Right renal cortex interstitium (tissue), 3 donors: ENCODE results near the gene CCDC81. TPM values are rescaled to one million over a fixed set of nuclear protein-coding genes. Genes with fewer than 3 reads are reported as not detected.
"Not testable (repeated sequence)": the region's sequence is repeated elsewhere in the genome, so short reads cannot be mapped to it uniquely, and the experiment has no call there.

ENCODE experiments used
- DNase-seq, 3 donors: peaks; one replicate each; pipeline ENCODE4 v3.0.0-alpha.2; 2013; ENCODE audit warnings: low read depth in 3 of 3, low spot score in 2 of 3
- polyA plus RNA-seq, 3 donors: library from polyadenylated mRNA; unstranded; fragments of 120-200 nt; gene quantifications; one replicate each; pipeline ENCODE4 v1.2.1, GENCODE V29; 2013; ENCODE audit not compliant: insufficient read length in 3 of 3

Gene CCDC81
- polyA plus RNA-seq: 1 to 10 TPM in 2 of 3 donors, under 1 TPM in 1; 0.92 to 1.5 (median 1.1) TPM

- DNase-seq: no peak
These were observed at the start of gene CCDC81 for GRCh38 chr11:86374586-86374985. Gene CCDC81 (plus strand): TSS chr11:86374887. CDS start chr11:86375164, 277 bp downstream.

- no peak for DNase-seq
These were observed 39.4 kb upstream of the CCDC81 start for GRCh38 chr11:86335131-86335767.

GRCh38 chr11:86337227-86337626, 37.5 kb upstream of the CCDC81 start:
- no peak for DNase-seq

GRCh38 chr11:86341382-86341781, 33.3 kb upstream of the CCDC81 start:
- DNase-seq: no peak

DNA sequence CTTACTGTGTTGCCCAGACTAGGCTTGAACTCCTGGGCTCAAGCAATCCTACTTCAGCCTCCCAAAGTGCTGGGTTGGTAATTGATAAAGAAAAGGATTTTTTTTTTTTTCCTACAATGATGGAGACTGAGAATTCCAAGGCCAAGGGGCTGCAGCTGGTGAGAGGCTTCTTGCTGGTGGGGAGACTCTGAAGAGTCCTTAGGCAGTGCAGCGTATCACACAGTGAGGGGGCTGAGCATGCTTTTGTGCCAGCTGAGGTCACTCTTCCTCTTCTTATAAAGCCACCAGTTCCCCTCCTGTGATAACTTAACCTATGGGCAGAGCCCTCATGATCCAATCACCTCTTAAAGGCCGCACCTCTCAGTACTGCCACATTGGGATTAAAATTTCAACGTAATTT, 28.2 kb upstream of the CCDC81 start:
- DNase-seq: no peak

DNA sequence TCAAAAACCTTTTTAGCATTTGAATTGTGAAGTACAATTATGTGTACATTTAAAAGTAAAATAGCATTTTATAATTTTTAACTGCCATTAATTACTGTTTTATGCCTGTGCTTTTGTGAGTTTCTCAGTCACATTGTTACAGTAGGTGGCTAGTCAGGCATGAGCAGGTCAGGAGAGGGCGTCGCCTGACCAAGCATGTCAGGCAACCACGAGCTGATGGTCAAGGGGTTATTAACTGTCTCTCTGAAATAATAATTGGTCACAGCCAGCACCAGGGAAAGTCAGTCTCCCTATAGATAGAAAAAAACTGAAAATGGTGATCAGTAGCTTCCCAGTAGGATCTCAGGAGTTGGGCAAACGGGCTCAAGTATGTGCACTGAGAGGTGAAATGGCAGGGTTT, 19.4 kb upstream of the CCDC81 start:
- no peak for DNase-seq

DNA sequence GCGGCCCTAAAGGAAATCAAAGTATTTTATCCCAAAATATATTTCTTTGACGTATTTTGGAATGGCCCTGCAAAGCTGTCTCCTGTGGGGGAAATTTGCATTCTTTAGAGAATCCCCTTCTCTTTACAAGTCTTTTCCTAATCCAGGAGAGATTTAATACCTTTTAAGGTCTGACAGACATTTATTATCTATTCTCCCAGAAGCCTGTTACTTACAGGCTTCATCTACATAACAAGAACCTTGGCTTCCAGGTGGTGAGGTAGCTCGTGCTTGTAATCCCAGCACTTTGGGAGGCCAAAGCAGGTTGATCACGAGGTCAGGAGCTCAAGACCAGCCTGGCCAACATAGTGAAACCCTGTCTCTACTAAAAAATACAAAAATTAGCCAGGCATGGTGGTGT, 17.3 kb upstream of the CCDC81 start:
- not testable (repeated sequence) for DNase-seq

DNA sequence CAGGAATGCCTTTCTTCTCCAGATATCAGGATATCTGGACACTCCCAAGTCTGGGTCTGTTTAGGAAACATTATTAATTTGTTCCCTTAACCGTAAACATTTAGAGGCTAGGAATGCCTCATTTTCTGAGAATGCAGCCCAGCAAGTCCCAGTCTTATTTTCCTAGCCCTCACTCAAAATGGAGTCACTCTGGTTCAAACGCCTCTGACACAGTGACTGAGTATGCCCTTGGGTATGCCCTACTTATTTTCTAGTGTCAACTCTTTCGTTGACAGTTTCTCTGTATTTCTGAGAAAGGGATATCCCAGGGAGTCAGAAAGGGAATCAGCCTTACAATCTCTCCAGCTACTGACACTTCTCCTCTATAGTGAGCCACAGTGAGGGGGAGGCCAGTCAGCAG, 16.0 kb upstream of the CCDC81 start:
- no peak for DNase-seq

GRCh38 chr11:86360775-86361395, 13.8 kb upstream of the CCDC81 start:
- DNase-seq: no peak

DNA sequence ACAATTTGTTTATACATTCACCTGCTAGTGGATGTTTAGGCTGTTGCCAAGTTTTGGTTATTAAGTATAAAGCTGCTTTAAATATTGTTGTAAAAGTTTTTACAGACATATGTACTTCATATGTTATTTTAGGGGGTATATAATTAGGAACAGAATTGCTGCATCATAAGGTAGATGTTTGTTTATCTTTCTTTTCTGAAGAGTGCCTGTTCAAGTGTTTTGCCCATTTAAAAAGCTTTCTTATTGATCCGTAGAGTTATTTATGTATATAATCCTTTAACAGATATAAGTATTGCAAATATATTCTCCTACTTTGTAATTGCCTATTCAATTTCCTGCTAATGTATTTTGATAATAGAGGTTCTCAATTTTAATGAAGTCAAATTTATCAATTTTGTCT, 11.3 kb upstream of the CCDC81 start:
- no peak for DNase-seq

GRCh38 chr11:86365546-86365945, 9.1 kb upstream of the CCDC81 start:
- no peak for DNase-seq

- no peak for DNase-seq
These were observed 5.0 kb upstream of the CCDC81 start for GRCh38 chr11:86369668-86370067.

DNA sequence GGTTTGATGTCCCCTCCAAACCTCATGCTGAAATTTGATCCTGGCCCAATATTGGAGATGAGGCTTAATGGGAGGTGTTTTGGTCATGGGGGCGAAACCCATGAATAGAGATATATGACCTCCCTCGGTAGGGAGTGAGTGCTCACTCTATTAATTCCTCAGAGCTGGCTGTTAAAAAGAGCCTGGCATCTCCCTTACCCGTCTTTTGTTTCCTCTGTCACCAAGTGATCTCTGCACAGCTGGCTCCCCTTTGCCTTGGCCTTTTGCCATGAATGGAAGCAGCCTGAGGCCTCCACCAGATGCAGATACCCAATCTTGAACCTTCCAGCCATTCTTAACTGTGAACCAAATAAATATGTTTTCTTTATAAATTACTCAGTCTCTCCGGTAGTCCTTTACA, 4.5 kb upstream of the CCDC81 start:
- DNase-seq: no peak

DNA sequence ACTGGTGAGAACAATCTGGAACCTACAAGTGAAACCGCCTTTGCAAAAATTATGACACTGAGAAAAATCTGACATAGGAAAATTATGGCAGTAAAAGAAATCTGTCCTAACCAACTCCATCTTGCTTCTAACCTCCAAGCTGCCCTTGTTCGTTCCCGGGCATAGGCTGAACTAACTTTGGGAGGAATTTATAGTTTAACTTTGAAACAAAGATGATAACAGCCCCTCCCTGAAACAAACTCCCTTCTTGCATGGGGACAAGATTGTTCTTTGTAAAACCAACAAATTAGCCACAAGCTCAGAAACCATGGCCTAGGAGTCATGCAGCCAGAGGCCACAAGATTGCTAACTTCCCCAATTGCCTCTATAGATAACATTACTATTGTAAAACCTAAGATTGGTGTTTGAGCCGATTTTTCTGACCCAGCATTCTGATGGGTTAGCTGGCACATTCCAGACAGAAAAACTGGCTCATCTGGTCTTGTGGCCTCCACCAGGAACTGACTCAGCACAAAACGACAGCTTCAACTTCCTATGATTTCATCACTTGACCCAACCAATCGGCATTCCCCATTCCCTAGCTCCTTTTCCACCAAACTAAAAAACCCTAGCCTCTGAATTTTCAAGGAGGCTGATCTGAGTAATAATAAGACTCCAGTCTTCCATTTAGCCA, 3.6 kb upstream of the CCDC81 start:
- DNase-seq: no peak

GRCh38 chr11:86372041-86372440, 2.6 kb upstream of the CCDC81 start:
- DNase-seq: no peak

DNA sequence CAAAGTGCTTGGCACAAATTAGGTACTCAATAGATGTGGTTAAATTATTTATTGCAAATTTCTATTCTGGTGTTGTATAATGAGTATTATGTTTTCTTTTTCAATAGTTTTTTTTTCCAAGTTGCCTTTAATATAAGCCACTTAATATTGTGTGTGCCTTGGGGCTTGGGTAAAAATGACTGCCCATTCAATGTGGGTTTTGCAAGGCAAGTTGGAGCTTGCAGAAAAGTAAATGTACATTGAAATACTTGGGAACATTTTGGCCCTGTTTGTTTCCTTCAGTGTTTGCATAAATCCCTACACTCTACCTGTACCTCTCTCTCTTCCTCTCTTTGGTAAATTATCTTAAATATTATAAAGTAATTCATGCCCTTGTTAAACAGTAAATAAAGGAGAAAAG, 2.1 kb upstream of the CCDC81 start:
- no peak for DNase-seq

- DNase-seq: no peak
These were observed 618 bp upstream of the CCDC81 start for GRCh38 chr11:86374069-86374468.

DNA sequence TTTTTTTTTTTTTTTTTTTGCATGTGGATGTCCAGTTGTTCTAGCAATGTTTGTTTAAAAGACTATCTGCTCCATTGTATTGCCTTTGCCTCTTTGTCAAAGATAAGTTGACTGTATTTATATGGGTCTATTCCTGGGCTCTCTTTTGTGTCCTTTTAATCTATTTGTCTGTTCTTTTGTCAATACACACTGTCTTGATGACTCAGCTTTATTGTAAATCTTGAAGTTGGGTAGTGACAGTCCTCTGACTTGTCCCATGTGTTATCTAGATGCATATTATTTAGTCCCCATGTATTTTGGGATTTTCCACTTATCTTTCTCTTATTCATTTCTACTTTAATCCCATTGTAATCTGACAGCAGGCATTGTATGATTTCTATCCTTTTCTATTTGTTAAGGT, 3.3 kb downstream of the CCDC81 start:
- DNase-seq: no peak

DNA sequence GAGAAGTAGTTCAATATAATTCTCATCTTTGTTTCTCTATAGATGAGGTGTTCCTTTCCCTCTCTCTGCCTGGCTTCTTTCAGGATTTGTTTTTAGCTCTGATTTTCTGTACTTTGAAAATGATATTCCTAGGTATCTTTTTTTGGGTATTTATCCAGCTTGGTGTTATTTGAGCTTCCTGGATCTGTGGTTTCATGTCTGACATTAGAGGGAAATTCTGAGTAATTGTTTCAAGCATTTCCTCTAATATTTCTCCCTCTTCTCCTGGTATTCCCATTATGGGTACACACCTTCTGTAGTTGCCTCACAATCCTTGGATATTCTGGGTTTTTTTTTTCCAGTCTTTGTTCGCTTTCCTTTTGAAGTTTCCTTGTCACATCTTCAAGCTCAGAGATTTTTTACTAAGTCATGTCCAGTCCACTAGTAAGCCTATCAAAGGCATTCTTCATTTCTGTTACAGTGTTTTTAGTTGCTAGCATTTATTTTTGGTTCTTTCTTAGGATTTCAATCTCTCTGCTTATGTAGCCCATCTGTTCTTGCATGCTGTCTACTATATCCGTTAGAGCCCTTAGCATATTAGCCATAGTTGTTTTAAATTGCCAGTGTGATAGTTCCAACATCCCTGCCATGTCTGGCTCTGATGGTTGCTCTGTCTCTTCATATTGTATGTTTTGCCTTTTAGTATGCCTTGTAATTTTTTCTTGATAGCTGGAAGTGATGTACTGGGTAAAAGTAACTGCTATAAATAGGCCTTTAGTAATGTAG, 5.8 kb downstream of the CCDC81 start:
- no peak for DNase-seq

DNA sequence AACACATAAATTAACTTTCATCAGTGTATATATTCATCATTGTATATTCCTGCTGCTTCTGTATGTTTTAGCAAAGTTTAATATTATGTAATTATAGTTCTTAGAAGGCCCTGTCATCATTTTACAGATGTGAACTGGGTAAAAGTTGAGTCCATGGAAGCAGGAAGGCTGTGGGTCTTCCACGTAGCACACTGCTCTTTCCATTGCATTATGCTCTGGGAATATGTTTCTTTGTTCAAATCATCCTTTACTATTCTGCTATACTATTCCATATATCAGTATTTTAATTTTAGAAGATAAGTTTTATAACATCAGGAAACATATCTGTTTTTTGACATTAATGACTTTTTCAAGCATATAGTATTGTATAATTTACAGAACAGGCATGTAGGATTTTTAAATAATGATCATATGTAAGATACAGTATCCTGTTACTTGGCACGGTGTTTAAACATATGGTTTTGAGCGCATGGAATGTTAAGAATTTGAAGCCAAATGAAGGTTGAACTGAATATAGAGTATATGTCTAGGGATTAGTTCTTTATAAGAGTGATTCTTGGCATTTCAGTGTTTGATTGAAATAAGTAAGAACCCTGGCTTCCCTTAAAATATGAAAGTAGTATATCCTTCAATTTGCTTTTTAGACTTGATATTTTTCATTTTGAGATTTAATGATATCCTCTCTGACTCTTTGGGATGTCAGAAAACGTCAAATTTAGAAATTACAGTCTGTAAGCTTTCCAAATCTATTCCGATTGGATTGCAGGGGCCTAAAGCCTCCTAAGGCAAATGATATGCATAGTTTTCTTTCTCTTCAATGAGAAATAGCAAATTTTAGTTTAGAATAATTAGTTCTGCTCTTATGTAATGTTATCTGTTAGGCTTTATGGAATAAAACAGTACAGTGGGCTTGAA, 8.6 kb downstream of the CCDC81 start:
- DNase-seq: no peak
